ENCODE results near the gene DST. TPM values are rescaled to one million over a fixed set of nuclear protein-coding genes. Genes with fewer than 3 reads are reported as not detected.

The DST gene
- total RNA-seq, 2 experiments from 2014 or later, result 5.7 to 5.9 TPM

DNA sequence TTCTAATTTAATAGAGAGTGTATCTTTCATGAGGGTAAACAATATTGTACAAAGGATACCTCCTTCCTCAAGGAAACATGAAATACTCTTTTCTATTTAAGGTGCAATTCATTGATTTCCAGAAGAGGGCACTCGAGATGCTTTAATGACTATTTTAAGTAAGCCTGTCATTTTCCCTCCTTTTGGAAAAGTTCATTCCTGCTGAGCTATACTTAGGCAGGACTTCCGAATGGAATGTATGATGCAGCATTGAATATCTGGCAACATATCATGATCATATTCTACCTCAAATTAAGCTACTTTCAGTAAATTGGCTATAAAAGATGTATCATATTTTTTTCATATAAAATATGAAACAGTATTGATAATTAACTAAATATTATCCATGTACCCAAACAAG is 5.0 kb downstream of the DST start:
- TF ChIP-seq, protein P1, sequence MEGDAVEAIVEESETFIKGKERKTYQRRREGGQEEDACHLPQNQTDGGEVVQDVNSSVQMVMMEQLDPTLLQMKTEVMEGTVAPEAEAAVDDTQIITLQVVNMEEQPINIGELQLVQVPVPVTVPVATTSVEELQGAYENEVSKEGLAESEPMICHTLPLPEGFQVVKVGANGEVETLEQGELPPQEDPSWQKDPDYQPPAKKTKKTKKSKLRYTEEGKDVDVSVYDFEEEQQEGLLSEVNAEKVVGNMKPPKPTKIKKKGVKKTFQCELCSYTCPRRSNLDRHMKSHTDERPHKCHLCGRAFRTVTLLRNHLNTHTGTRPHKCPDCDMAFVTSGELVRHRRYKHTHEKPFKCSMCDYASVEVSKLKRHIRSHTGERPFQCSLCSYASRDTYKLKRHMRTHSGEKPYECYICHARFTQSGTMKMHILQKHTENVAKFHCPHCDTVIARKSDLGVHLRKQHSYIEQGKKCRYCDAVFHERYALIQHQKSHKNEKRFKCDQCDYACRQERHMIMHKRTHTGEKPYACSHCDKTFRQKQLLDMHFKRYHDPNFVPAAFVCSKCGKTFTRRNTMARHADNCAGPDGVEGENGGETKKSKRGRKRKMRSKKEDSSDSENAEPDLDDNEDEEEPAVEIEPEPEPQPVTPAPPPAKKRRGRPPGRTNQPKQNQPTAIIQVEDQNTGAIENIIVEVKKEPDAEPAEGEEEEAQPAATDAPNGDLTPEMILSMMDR (IDR thresholded peaks at IDR 0.05), result peak; percentile 38
- POLR2A ChIA-PET, result interaction anchor here (0.7 kb wide), 1 partner anchor 680 kb away, joined by 3 read pairs; the partner anchor contains the start of gene PRIM2
- H3K27ac ChIP-seq (ENCODE audit: low read depth in 1 of 2, low read length in 2 of 2), result no peak overlapping the region
- no peaks in the 10 kb centered on the region for H3K4me1 Mint-ChIP-seq (ENCODE audit: low read depth)
- H3K9me3 ChIP-seq (ENCODE audit: control insufficient read depth in 1 of 2, insufficient read depth in 1 of 2, low read length in 2 of 2), result no peaks in the 10 kb centered on the region
- H3K4me1 ChIP-seq (ENCODE audit: insufficient read depth, low read length), result no peaks in the 10 kb centered on the region
- ATAC-seq (ENCODE audit: poor library complexity), result no peak
- no peaks in the 10 kb centered on the region for H3K36me3 Mint-ChIP-seq (ENCODE audit: low read depth)
- intact Hi-C loops (cut with DNase I, micrococcal nuclease), result loop anchor here (2.0 to 5.0 kb wide), 4 partner anchors 213 to 687 kb away; partner anchors contain the start of gene PRIM2 (in 1 of the 2)
- peak in 3 of 14 experiments; percentile 5 to 28 (median 20) for DNase-seq
- no peak overlapping the region for H3K4me3 ChIP-seq (ENCODE audit: low read length)
- H3K27ac Mint-ChIP-seq, result no peak overlapping the region
- H3K4me3 Mint-ChIP-seq, result no peak overlapping the region
- CTCF ChIA-PET, result no interaction called here
- H3K27me3 Mint-ChIP-seq, result no peaks in the 10 kb centered on the region
- H3K27me3 ChIP-seq (ENCODE audit: control insufficient read depth in 1 of 2, insufficient read depth in 2 of 2, low read length in 2 of 2), result no peaks in the 10 kb centered on the region
- no peaks in the 10 kb centered on the region for H3K9me3 Mint-ChIP-seq
- no peaks in the 10 kb centered on the region for H3K36me3 ChIP-seq (ENCODE audit: insufficient read depth, low read length)

DNA sequence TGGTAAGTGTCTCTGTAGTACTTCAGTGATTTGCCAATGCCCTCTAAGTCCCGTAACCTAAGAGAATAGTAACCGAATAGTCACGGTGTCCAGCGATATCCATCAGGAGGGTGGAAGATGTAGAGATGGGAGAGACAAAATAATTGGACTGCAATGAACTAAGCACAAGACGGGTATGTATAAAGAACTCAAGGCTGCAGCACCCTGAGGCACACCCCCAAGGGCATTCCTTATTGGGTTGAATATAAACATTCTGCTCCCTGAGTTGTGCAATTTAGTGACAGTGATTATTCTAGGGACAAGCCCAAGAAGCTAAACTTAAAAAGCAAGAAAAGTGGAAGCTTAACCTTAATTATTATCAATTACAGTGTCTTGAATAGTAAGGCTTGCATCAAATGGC is 14.6 kb downstream of the DST start:
- Mint-ChIP-seq H3K4me1 (ENCODE audit: low read depth) (no peaks in the 10 kb centered on the region), H3K9me3 (no peaks in the 10 kb centered on the region), H3K36me3 (ENCODE audit: low read depth) (no peaks in the 10 kb centered on the region), H3K27me3 (no peaks in the 10 kb centered on the region), H3K4me3 (no peak overlapping the region), H3K27ac (no peak overlapping the region)
- TF ChIP-seq, protein P1 (IDR thresholded peaks at IDR 0.05), result no peak
- ChIA-PET CTCF (no interaction called here), POLR2A (no interaction called here)
- ATAC-seq (ENCODE audit: poor library complexity) (no peak), DNase-seq (no peak)
- H3K9me3 ChIP-seq (ENCODE audit: control insufficient read depth in 1 of 2, insufficient read depth in 1 of 2, low read length in 2 of 2), result no peaks in the 10 kb centered on the region
- no peak overlapping the region for H3K27ac ChIP-seq (ENCODE audit: low read depth in 1 of 2, low read length in 2 of 2)
- H3K4me1 ChIP-seq (ENCODE audit: insufficient read depth, low read length), result no peaks in the 10 kb centered on the region
- intact Hi-C loops (cut with DNase I, micrococcal nuclease), result no loop called here
- no peaks in the 10 kb centered on the region for H3K36me3 ChIP-seq (ENCODE audit: insufficient read depth, low read length)
- H3K4me3 ChIP-seq (ENCODE audit: low read length), result no peak overlapping the region
- no peaks in the 10 kb centered on the region for H3K27me3 ChIP-seq (ENCODE audit: control insufficient read depth in 1 of 2, insufficient read depth in 2 of 2, low read length in 2 of 2)

DNA sequence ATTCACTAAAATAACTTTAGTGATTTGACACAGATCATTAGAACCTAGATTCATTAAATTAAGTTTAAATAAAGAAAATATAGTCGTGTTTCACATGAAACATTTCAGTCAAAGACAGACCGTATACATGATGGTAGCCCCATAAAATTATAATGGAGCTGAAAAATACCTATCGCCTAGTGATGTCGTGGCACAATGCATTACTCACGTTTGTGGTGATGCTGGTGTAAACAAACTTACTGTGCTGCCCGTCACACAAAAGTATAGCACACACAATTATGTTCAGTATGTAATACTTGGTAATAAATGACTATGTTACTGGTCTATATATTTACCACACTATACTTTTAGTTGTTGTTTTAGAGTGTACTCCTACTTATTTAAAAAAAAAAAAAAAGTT is 17.3 kb downstream of the DST start:
- TF ChIP-seq, protein P1 (IDR thresholded peaks at IDR 0.05), result no peak
- Mint-ChIP-seq H3K4me1 (ENCODE audit: low read depth) (no peaks in the 10 kb centered on the region), H3K9me3 (no peaks in the 10 kb centered on the region), H3K27ac (no peak overlapping the region), H3K27me3 (no peaks in the 10 kb centered on the region), H3K4me3 (no peak overlapping the region), H3K36me3 (ENCODE audit: low read depth) (no peaks in the 10 kb centered on the region)
- intact Hi-C loops (cut with DNase I, micrococcal nuclease), result no loop called here
- DNase-seq (no peak), ATAC-seq (ENCODE audit: poor library complexity) (no peak)
- Histone ChIP-seq H3K27me3 (ENCODE audit: control insufficient read depth in 1 of 2, insufficient read depth in 2 of 2, low read length in 2 of 2) (no peaks in the 10 kb centered on the region), H3K9me3 (ENCODE audit: control insufficient read depth in 1 of 2, insufficient read depth in 1 of 2, low read length in 2 of 2) (no peaks in the 10 kb centered on the region), H3K4me3 (ENCODE audit: low read length) (no peak overlapping the region), H3K27ac (ENCODE audit: low read depth in 1 of 2, low read length in 2 of 2) (no peak overlapping the region), H3K4me1 (ENCODE audit: insufficient read depth, low read length) (no peaks in the 10 kb centered on the region), H3K36me3 (ENCODE audit: insufficient read depth, low read length) (no peaks in the 10 kb centered on the region)
- CTCF ChIA-PET, result interaction anchor here (0.6 kb wide), 1 partner anchor 69 kb away, joined by 6 read pairs; no protein-coding TSS in a partner anchor
- POLR2A ChIA-PET, result no interaction called here

Measured in CD4-positive, alpha-beta T cell (primary cell).